WTC11 (cell line): ENCODE results near the gene CER1. TPM values are rescaled to one million over a fixed set of nuclear protein-coding genes. Genes with fewer than 3 reads are reported as not detected.

Experiments
- ATAC-seq: fragments of 200-7000 bp; cut with Tn5 transposase; 2 replicates; pipeline ENCODE4 v1.10.0; 2021; ENCODE audit warnings: mild to moderate bottlenecking, moderate library complexity
- CTCF ChIA-PET: fragments of 300-600 bp; sonication (Branson Sonifier 250); formaldehyde crosslinking; loops from one replicate; lab custom pipeline; 2021; ENCODE audit warnings: antibody characterized with exemption; lab: Charles Lee
- POLR2A ChIA-PET: fragments of 350-600 bp; sonication (Branson Sonifier 250); formaldehyde crosslinking; loops from one replicate; lab custom pipeline; 2021; ENCODE audit warnings: antibody characterized with exemption; lab: Charles Lee
- DNase-seq: peaks from one replicate; pipeline ENCODE4 v3.0.0; 2021; ENCODE audit warnings: low spot score
- H3K27ac Mint-ChIP-seq: 2 replicates; pipeline ENCODE4 v1.8.0; 2021; ENCODE audit warnings: mixed read lengths
- H3K27me3 Mint-ChIP-seq: 2 replicates; pipeline ENCODE4 v1.8.0; 2021; ENCODE audit warnings: low read depth, mild to moderate bottlenecking, moderate library complexity, mixed read lengths
- H3K36me3 Mint-ChIP-seq: 2 replicates; pipeline ENCODE4 v1.8.0; 2021; ENCODE audit warnings: mixed read lengths
- H3K4me1 Mint-ChIP-seq: 2 replicates; pipeline ENCODE4 v1.8.0; 2022; ENCODE audit warnings: mixed read lengths
- H3K4me3 Mint-ChIP-seq: 2 replicates; pipeline ENCODE4 v1.8.0; 2021; ENCODE audit warnings: mild to moderate bottlenecking, moderate library complexity, mixed read lengths
- H3K9me3 Mint-ChIP-seq: 2 replicates; pipeline ENCODE4 v1.8.0; 2021; ENCODE audit warnings: mixed read lengths
- AFF4 ChIP-seq: sonication (generic); formaldehyde crosslinking; IDR thresholded peaks from 2 replicates; pipeline ENCODE4 v1.8.1; 2023; ENCODE audit warnings: mild to moderate bottlenecking, missing genetic modification reagents, borderline replicate concordance
- ATF1 ChIP-seq: sonication (generic); formaldehyde crosslinking; IDR thresholded peaks from 2 replicates; pipeline ENCODE4 v1.8.1; 2023; ENCODE audit warnings: mild to moderate bottlenecking, moderate library complexity, missing genetic modification reagents
- ATF6 ChIP-seq: sonication (generic); formaldehyde crosslinking; IDR thresholded peaks from 2 replicates; pipeline ENCODE4 v1.8.1; 2023; ENCODE audit warnings: mild to moderate bottlenecking, missing genetic modification reagents
- E2F5 ChIP-seq: sonication (generic); formaldehyde crosslinking; IDR thresholded peaks from 2 replicates; pipeline ENCODE4 v1.8.1; 2022; ENCODE audit warnings: mild to moderate bottlenecking, moderate library complexity, missing genetic modification reagents
- FOXJ3 ChIP-seq: sonication (generic); formaldehyde crosslinking; IDR thresholded peaks from 2 replicates; pipeline ENCODE4 v1.9.0; 2021; ENCODE audit warnings: missing genetic modification reagents, mild to moderate bottlenecking, borderline replicate concordance
- FOXP4 ChIP-seq: sonication (generic); formaldehyde crosslinking; IDR thresholded peaks from 2 replicates; pipeline ENCODE4 v1.8.0; 2022; ENCODE audit warnings: mild to moderate bottlenecking, missing genetic modification reagents
- JAZF1 ChIP-seq: fragments of 250-450 bp; sonication (Bioruptor Pico); IDR thresholded peaks from 2 replicates; pipeline ENCODE4 v1.9.0; 2021; ENCODE audit warnings: moderate library complexity, mild to moderate bottlenecking, inconsistent platforms
- JUN ChIP-seq: sonication (generic); formaldehyde crosslinking; IDR thresholded peaks from 2 replicates; pipeline ENCODE4 v1.8.0; 2023; ENCODE audit warnings: mild to moderate bottlenecking, missing genetic modification reagents
- KAT7 ChIP-seq: sonication (generic); formaldehyde crosslinking; IDR thresholded peaks from 2 replicates; pipeline ENCODE4 v1.8.1; 2023; ENCODE audit warnings: missing genetic modification reagents, mild to moderate bottlenecking, borderline replicate concordance
- NR1H2 ChIP-seq: sonication (generic); formaldehyde crosslinking; IDR thresholded peaks from 2 replicates; pipeline ENCODE4 v1.9.0; 2021; ENCODE audit warnings: mild to moderate bottlenecking, moderate library complexity, missing genetic modification reagents
- NR3C1 ChIP-seq: sonication (generic); formaldehyde crosslinking; conservative IDR thresholded peaks from 2 replicates; pipeline ENCODE4 v1.8.1; 2023; ENCODE audit warnings: low read depth, mild to moderate bottlenecking, missing genetic modification reagents
- PRDM15 ChIP-seq: sonication (generic); formaldehyde crosslinking; IDR thresholded peaks from 2 replicates; pipeline ENCODE4 v1.8.0; 2022; ENCODE audit warnings: missing genetic modification reagents
- TEAD1 ChIP-seq: sonication (generic); formaldehyde crosslinking; IDR thresholded peaks from 2 replicates; pipeline ENCODE4 v1.8.0; 2022; ENCODE audit warnings: mild to moderate bottlenecking, missing genetic modification reagents
- TP53 ChIP-seq: sonication (generic); formaldehyde crosslinking; IDR thresholded peaks from 2 replicates; pipeline ENCODE4 v1.8.1; 2023; ENCODE audit warnings: mild to moderate bottlenecking, missing genetic modification reagents
- USF1 ChIP-seq: sonication (generic); formaldehyde crosslinking; IDR thresholded peaks from 2 replicates; pipeline ENCODE4 v1.8.0; 2022; ENCODE audit warnings: mild to moderate bottlenecking, missing genetic modification reagents
- ZNF121 ChIP-seq: sonication (generic); formaldehyde crosslinking; IDR thresholded peaks from 2 replicates; pipeline ENCODE4 v1.8.0; 2023; ENCODE audit warnings: missing genetic modification reagents
- ZNF232 ChIP-seq: sonication (generic); formaldehyde crosslinking; IDR thresholded peaks from 2 replicates; pipeline ENCODE4 v1.8.0; 2022; ENCODE audit warnings: mild to moderate bottlenecking, missing genetic modification reagents
- ZNF317 ChIP-seq: sonication (generic); formaldehyde crosslinking; IDR thresholded peaks from 2 replicates; pipeline ENCODE4 v1.8.1; 2023; ENCODE audit warnings: low read depth, mild to moderate bottlenecking, moderate library complexity, missing genetic modification reagents, borderline replicate concordance
- ZNF423 ChIP-seq: fragments of 250-450 bp; sonication (Bioruptor Pico); IDR thresholded peaks from 2 replicates; pipeline ENCODE4 v2.1.2; 2022; ENCODE audit warnings: mild to moderate bottlenecking, moderate library complexity
- total RNA-seq: library from RNA; stranded (reverse); gene quantifications from 3 replicates; pipeline ENCODE4 v1.2.3, GENCODE V29; 2021

The CER1 gene
- total RNA-seq, 1 experiment from 2014 or later, result 2.4 TPM

- POLR2A ChIA-PET, result no interaction called here
- Mint-ChIP-seq H3K4me3 (no peak overlapping the region), H3K9me3 (no peaks in the 10 kb centered on the region), H3K4me1 (peaks cover 5% of the 10 kb centered on the region; the same call in 1 of the 2 replicates), H3K36me3 (peaks cover 1% of the 10 kb centered on the region), H3K27ac (peak overlapping the region; percentile 16; the same call in 1 of the 2 replicates), H3K27me3 (no peaks in the 10 kb centered on the region)
- TF ChIP-seq KAT7 (CRISPR knock-in tag) (no peak), TP53 (CRISPR knock-in tag) (no peak), AFF4 (CRISPR knock-in tag) (no peak), ATF1 (CRISPR knock-in tag) (no peak)
- DNase-seq, result no peak
- CTCF ChIA-PET, result interaction anchor here (0.7 kb wide), 1 partner anchor 24 kb away, joined by 3 read pairs; no protein-coding TSS in a partner anchor
- ATAC-seq, result no peak
Observed at GRCh38 chr9:14677396-14677795, 45.1 kb downstream of the CER1 start.

GRCh38 chr9:14674630-14675029 is 47.9 kb downstream of the CER1 start:
- Mint-ChIP-seq H3K36me3 (peaks cover 10% of the 10 kb centered on the region), H3K4me3 (no peak overlapping the region), H3K4me1 (peaks cover 2% of the 10 kb centered on the region; the same call in 1 of the 2 replicates), H3K9me3 (no peaks in the 10 kb centered on the region), H3K27me3 (no peaks in the 10 kb centered on the region), H3K27ac (no peak overlapping the region)
- CTCF ChIA-PET, result interaction anchor here (1.4 kb wide), 1 partner anchor 22 kb away, joined by 4 read pairs; no protein-coding TSS in a partner anchor
- ATAC-seq (no peak), DNase-seq (no peak)
- POLR2A ChIA-PET, result no interaction called here
- TF ChIP-seq NR1H2 (CRISPR knock-in tag) (no peak), JAZF1 (CRISPR knock-in tag) (no peak), ZNF317 (CRISPR knock-in tag) (no peak), USF1 (CRISPR knock-in tag) (no peak), ZNF423 (CRISPR knock-in tag) (no peak), JUN (CRISPR knock-in tag) (no peak), ZNF121 (CRISPR knock-in tag) (no peak), TEAD1 (CRISPR knock-in tag) (no peak), PRDM15 (CRISPR knock-in tag) (no peak), NR3C1 (CRISPR knock-in tag) (no peak), FOXP4 (no peak), ATF6 (CRISPR knock-in tag) (no peak), KAT7 (CRISPR knock-in tag) (no peak), E2F5 (CRISPR knock-in tag) (no peak), FOXJ3 (CRISPR knock-in tag) (no peak), ZNF232 (CRISPR knock-in tag) (no peak)
